Endodermal cell (in vitro differentiated cells): ENCODE results near the gene CACNG4. TPM values are rescaled to one million over a fixed set of nuclear protein-coding genes. Genes with fewer than 3 reads are reported as not detected.

Experiments
- DNase-seq: peaks from one replicate; pipeline ENCODE4 v3.0.0-alpha.2; 2017
- H3K27ac ChIP-seq: 2 replicates; pipeline ENCODE4 v1.5.1; 2013; ENCODE audit warnings: mild to moderate bottlenecking, low read depth, low read length, moderate library complexity
- H3K27me3 ChIP-seq: 2 replicates; pipeline ENCODE4 v1.6.1; 2013; ENCODE audit warnings: mild to moderate bottlenecking, low read length, moderate library complexity; ENCODE audit not compliant: insufficient read depth, control insufficient read depth, poor library complexity, severe bottlenecking
- H3K36me3 ChIP-seq: 2 replicates; pipeline ENCODE4 v1.7.0; 2013; ENCODE audit warnings: mild to moderate bottlenecking, low read length, moderate library complexity; ENCODE audit not compliant: control insufficient read depth, insufficient read depth
- H3K4me1 ChIP-seq: one replicate; pipeline ENCODE4 v1.7.0; 2013; ENCODE audit warnings: low read length; ENCODE audit not compliant: control insufficient read depth, insufficient read depth
- H3K4me3 ChIP-seq: 2 replicates; pipeline ENCODE4 v1.5.1; 2013; ENCODE audit warnings: mild to moderate bottlenecking, low read length, moderate library complexity
- H3K9ac ChIP-seq: 2 replicates; pipeline ENCODE4 v1.6.1; 2013; ENCODE audit warnings: mild to moderate bottlenecking, low read length, moderate library complexity; ENCODE audit not compliant: poor library complexity, severe bottlenecking; ENCODE audit errors: extremely low read depth
- H3K9me3 ChIP-seq: 2 replicates; pipeline ENCODE4 v1.6.1; 2013; ENCODE audit warnings: mild to moderate bottlenecking, low read length, moderate library complexity; ENCODE audit not compliant: control insufficient read depth
- H3K27ac Mint-ChIP-seq: 2 replicates; pipeline ENCODE4 v1.8.0; 2020; ENCODE audit warnings: mixed read lengths
- H3K27me3 Mint-ChIP-seq: 2 replicates; pipeline ENCODE4 v1.8.0; 2021; ENCODE audit warnings: mild to moderate bottlenecking, mixed read lengths; ENCODE audit not compliant: insufficient read depth
- H3K36me3 Mint-ChIP-seq: 2 replicates; pipeline ENCODE4 v1.8.0; 2020; ENCODE audit warnings: low read depth, mixed read lengths
- H3K4me1 Mint-ChIP-seq: 2 replicates; pipeline ENCODE4 v1.8.0; 2020; ENCODE audit warnings: mixed read lengths
- H3K4me3 Mint-ChIP-seq: 2 replicates; pipeline ENCODE4 v1.8.0; 2020; ENCODE audit warnings: mild to moderate bottlenecking, moderate library complexity, mixed read lengths
- H3K9me3 Mint-ChIP-seq: 2 replicates; pipeline ENCODE4 v1.8.0; 2020; ENCODE audit warnings: mild to moderate bottlenecking, mixed read lengths
- CTCF ChIP-seq: fragments of 200-600 bp; sonication (generic); conservative IDR thresholded peaks from 2 replicates; pipeline ENCODE4 v1.5.0; 2021; ENCODE audit warnings: antibody characterized with exemption, mild to moderate bottlenecking
- WGBS, 2 experiments: methylation state at CpG; one replicate each; pipeline versions ENCODE4 v1.1.5 to v1.1.7; 2013; ENCODE audit warnings: missing lambda C conversion rate in 2 of 2, mixed read lengths in 1 of 2; ENCODE audit not compliant: insufficient coverage in 1 of 2, insufficient read length in 1 of 2; 5-methylcytosine and 5-hydroxymethylcytosine counted together
- total RNA-seq, 2 donors: library from RNA; stranded (reverse); fragmentation: NEBNext Ultra II Directional in 1 of 2; extraction: Animal tissue kit (Norgen Biotek cat#: 25700) in 1 of 2; gene quantifications; 2 replicates in 1 of 2; 3 replicates in 1 of 2; pipeline ENCODE4 v1.2.1, GENCODE V29; 2021

Gene CACNG4
- total RNA-seq, 2 donors from 2014 or later: 0.22 to 1.3 TPM

GRCh38 chr17:66965801-66966262, 1.3 kb downstream of the CACNG4 start:
- Mint-ChIP-seq H3K36me3 (no peaks in the 10 kb centered on the region), H3K4me1 (peaks cover 10% of the 10 kb centered on the region), H3K27me3 (peaks cover 84% of the 10 kb centered on the region), H3K27ac (no peak overlapping the region), H3K9me3 (no peaks in the 10 kb centered on the region), H3K4me3 (peak overlapping the region; percentile 56)
- no peak for TF ChIP-seq CTCF
- H3K36me3 ChIP-seq: no peaks in the 10 kb centered on the region
- 0 to 3% methylated on average over 17 to 36 of the region's 36 CpGs for WGBS, 2 experiments
- H3K27me3 ChIP-seq: peaks cover 73% of the 10 kb centered on the region
- H3K4me3 ChIP-seq: peak overlapping the region; percentile 76
- no peak overlapping the region for H3K27ac ChIP-seq
- DNase-seq: peak; percentile 85
- no peaks in the 10 kb centered on the region for H3K4me1 ChIP-seq
- no peak overlapping the region for H3K9ac ChIP-seq
- H3K9me3 ChIP-seq: no peaks in the 10 kb centered on the region

GRCh38 chr17:66966298-66966697, 1.8 kb downstream of the CACNG4 start:
- Mint-ChIP-seq H3K27me3 (peaks cover 84% of the 10 kb centered on the region), H3K27ac (no peak overlapping the region), H3K4me1 (peaks cover 10% of the 10 kb centered on the region), H3K36me3 (no peaks in the 10 kb centered on the region), H3K9me3 (no peaks in the 10 kb centered on the region), H3K4me3 (peak overlapping the region; percentile 56)
- Histone ChIP-seq H3K9me3 (no peaks in the 10 kb centered on the region), H3K36me3 (no peaks in the 10 kb centered on the region), H3K4me1 (no peaks in the 10 kb centered on the region), H3K27ac (no peak overlapping the region), H3K9ac (no peak overlapping the region), H3K27me3 (peaks cover 72% of the 10 kb centered on the region), H3K4me3 (peak overlapping the region; percentile 76)
- TF ChIP-seq CTCF: no peak
- no peak for DNase-seq
- WGBS, 2 experiments: 13 to 25% methylated on average over 7 to 11 of the region's 11 CpGs

- no peak for DNase-seq
- no peaks in the 10 kb centered on the region for H3K36me3 ChIP-seq
- H3K27me3 Mint-ChIP-seq: peaks cover 81% of the 10 kb centered on the region
- H3K9me3 ChIP-seq: no peaks in the 10 kb centered on the region
- H3K4me1 Mint-ChIP-seq: peaks cover 10% of the 10 kb centered on the region
- H3K9me3 Mint-ChIP-seq: no peaks in the 10 kb centered on the region
- WGBS, 2 experiments: 79 to 83% methylated on average over 7 to 9 of the region's 9 CpGs
- H3K4me3 ChIP-seq: no peak overlapping the region
- H3K27ac Mint-ChIP-seq: no peak overlapping the region
- H3K36me3 Mint-ChIP-seq: no peaks in the 10 kb centered on the region
- H3K9ac ChIP-seq: no peak overlapping the region
- peaks cover 71% of the 10 kb centered on the region for H3K27me3 ChIP-seq
- H3K27ac ChIP-seq: no peak overlapping the region
- peak overlapping the region; percentile 56 for H3K4me3 Mint-ChIP-seq
- TF ChIP-seq CTCF: no peak
- H3K4me1 ChIP-seq: no peaks in the 10 kb centered on the region
Measured at GRCh38 chr17:66966704-66967418, 2.4 kb downstream of the CACNG4 start.
